Nephron progenitor cell (in vitro differentiated cells): ENCODE measurements around the gene CLDN3.

ENCODE experiments used
- DNase-seq: peaks from one replicate; pipeline ENCODE4 v3.0.0; 2021
- H3K27ac Mint-ChIP-seq: 2 replicates; pipeline ENCODE4 v1.8.0; 2021; ENCODE audit warnings: mild to moderate bottlenecking, moderate library complexity, mixed read lengths
- H3K27me3 Mint-ChIP-seq: 2 replicates; pipeline ENCODE4 v1.8.0; 2021; ENCODE audit warnings: mild to moderate bottlenecking, low read depth, mixed read lengths; ENCODE audit not compliant: poor library complexity
- H3K36me3 Mint-ChIP-seq: 2 replicates; pipeline ENCODE4 v1.8.0; 2021; ENCODE audit warnings: low read depth, mixed read lengths
- H3K4me1 Mint-ChIP-seq: 2 replicates; pipeline ENCODE4 v1.8.0; 2021; ENCODE audit warnings: mixed read lengths
- H3K4me3 Mint-ChIP-seq: 2 replicates; pipeline ENCODE4 v1.8.0; 2021; ENCODE audit warnings: mild to moderate bottlenecking, moderate library complexity, mixed read lengths
- H3K9me3 Mint-ChIP-seq: 2 replicates; pipeline ENCODE4 v1.8.0; 2021; ENCODE audit warnings: mild to moderate bottlenecking, moderate library complexity, mixed read lengths
- CTCF ChIP-seq: fragments of 200-600 bp; sonication (generic); IDR thresholded peaks from 2 replicates; pipeline ENCODE4 v1.5.0; 2021; ENCODE audit warnings: antibody characterized with exemption

Gene CLDN3, protein sequence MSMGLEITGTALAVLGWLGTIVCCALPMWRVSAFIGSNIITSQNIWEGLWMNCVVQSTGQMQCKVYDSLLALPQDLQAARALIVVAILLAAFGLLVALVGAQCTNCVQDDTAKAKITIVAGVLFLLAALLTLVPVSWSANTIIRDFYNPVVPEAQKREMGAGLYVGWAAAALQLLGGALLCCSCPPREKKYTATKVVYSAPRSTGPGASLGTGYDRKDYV

GRCh38 chr7:73770002-73770859 lies at the start of gene CLDN3:
CLDN3 (minus strand) TSS chr7:73770270; CDS start chr7:73770049, 221 bp downstream.
- H3K9me3 Mint-ChIP-seq = no peaks in the 10 kb centered on the region
- no peak within 1 kb of the TSS for H3K27ac Mint-ChIP-seq
- no peaks in the 10 kb centered on the region for H3K36me3 Mint-ChIP-seq
- peaks cover 6% of the 10 kb centered on the region for H3K4me1 Mint-ChIP-seq
- no peak for TF ChIP-seq CTCF
- DNase-seq = peak; percentile 76
- H3K27me3 Mint-ChIP-seq = peaks cover 77% of the 10 kb centered on the region
- peak within 1 kb of the TSS; percentile 67 for H3K4me3 Mint-ChIP-seq

GRCh38 chr7:73817121-73817520 lies 47.1 kb upstream of the CLDN3 start:
- peaks cover 11% of the 10 kb centered on the region for H3K27me3 Mint-ChIP-seq
- no peaks in the 10 kb centered on the region for H3K36me3 Mint-ChIP-seq
- no peak for TF ChIP-seq CTCF
- no peak overlapping the region for H3K4me3 Mint-ChIP-seq
- peaks cover 5% of the 10 kb centered on the region for H3K9me3 Mint-ChIP-seq
- peak overlapping the region; percentile 62 for H3K27ac Mint-ChIP-seq
- no peak for DNase-seq
- peaks cover 6% of the 10 kb centered on the region for H3K4me1 Mint-ChIP-seq

- no peak overlapping the region for H3K27ac Mint-ChIP-seq
Measured at GRCh38 chr7:73815436-73815835, 45.4 kb upstream of the CLDN3 start.

DNA sequence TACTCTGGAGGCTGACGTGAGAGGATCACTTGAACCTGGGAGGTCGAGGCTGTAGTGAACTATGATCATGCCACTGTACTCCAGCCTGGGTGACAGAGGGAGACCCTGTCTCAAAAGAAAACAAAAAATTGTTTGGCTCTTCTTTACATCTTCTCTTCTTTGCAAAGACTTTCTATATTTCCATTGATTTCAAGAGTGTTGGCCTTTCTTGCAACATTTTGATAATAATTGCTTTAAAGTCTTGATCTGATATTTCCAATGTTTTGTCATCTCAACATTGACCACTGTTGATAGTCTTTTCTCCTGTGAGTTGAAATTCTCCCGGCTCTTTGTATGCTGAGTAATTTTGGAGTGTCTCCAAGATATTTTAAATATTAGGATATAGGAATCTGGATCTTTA lies 42.9 kb upstream of the CLDN3 start:
- TF ChIP-seq CTCF = no peak
- DNase-seq = no peak
- Mint-ChIP-seq H3K9me3 (peaks cover 5% of the 10 kb centered on the region), H3K4me3 (no peak overlapping the region), H3K27ac (no peak overlapping the region), H3K27me3 (peaks cover 14% of the 10 kb centered on the region), H3K4me1 (peaks cover 8% of the 10 kb centered on the region), H3K36me3 (no peaks in the 10 kb centered on the region)

More at GRCh38 chr7:73815436-73815835, 45.4 kb upstream of the CLDN3 start:
- no peak for TF ChIP-seq CTCF
- Mint-ChIP-seq H3K27me3 (peaks cover 15% of the 10 kb centered on the region), H3K36me3 (no peaks in the 10 kb centered on the region), H3K4me1 (no peaks in the 10 kb centered on the region), H3K9me3 (peaks cover 5% of the 10 kb centered on the region), H3K4me3 (no peak overlapping the region)
- no peak for DNase-seq

- Mint-ChIP-seq H3K36me3 (no peaks in the 10 kb centered on the region), H3K27ac (no peak overlapping the region), H3K27me3 (peaks cover 22% of the 10 kb centered on the region), H3K4me3 (no peak overlapping the region), H3K9me3 (peaks cover 5% of the 10 kb centered on the region), H3K4me1 (peaks cover 8% of the 10 kb centered on the region)
- DNase-seq = peak; percentile 72
- TF ChIP-seq CTCF = peak; percentile 74
Measured at GRCh38 chr7:73811760-73812168, 41.7 kb upstream of the CLDN3 start.
